Right atrium auricular region (tissue), 2 donors: ENCODE data around the gene MESP2. TPM values are rescaled to one million over a fixed set of nuclear protein-coding genes. Genes with fewer than 3 reads are reported as not detected.

ENCODE experiments used
- DNase-seq: peaks from one replicate; pipeline ENCODE4 v3.0.0-alpha.2; 2019; ENCODE audit warnings: low spot score
- H3K27ac ChIP-seq, 2 donors: fragments of 200-600 bp; sonication (generic); 1 replicate in 1 of 2; 2 replicates in 1 of 2; pipeline ENCODE4 v1.5.1; 2016 to 2019
- H3K27me3 ChIP-seq, 2 donors: fragments of 200-600 bp; sonication (generic); one replicate each; pipeline versions ENCODE4 v1.5.1 to v1.6.0; 2017 to 2019
- H3K36me3 ChIP-seq: fragments of 200-600 bp; sonication (generic); one replicate; pipeline ENCODE4 v1.5.1; 2016
- H3K4me1 ChIP-seq, 2 donors: fragments of 200-600 bp; sonication (generic); one replicate each; pipeline versions ENCODE4 v1.5.1 to v1.6.0; 2017 to 2019
- H3K4me3 ChIP-seq, 2 donors: fragments of 200-600 bp; sonication (generic); 1 replicate in 1 of 2; 2 replicates in 1 of 2; pipeline ENCODE4 v1.5.1; 2017 to 2019; ENCODE audit warnings: mild to moderate bottlenecking in 1 of 2, moderate library complexity in 1 of 2
- H3K9me3 ChIP-seq, 2 donors: fragments of 200-600 bp; sonication (generic); one replicate each; pipeline ENCODE4 v1.5.1; 2019
- CTCF ChIP-seq, 2 donors: fragments of 200-600 bp; sonication (generic); IDR thresholded peaks; one replicate each; pipeline ENCODE4 v1.5.1; 2019; ENCODE audit warnings: antibody characterized with exemption in 2 of 2
- total RNA-seq, 2 donors: library from RNA; depleted of rRNA; stranded (reverse); fragments of >200 nt; gene quantifications; one replicate each; pipeline ENCODE4 v1.1.0, GENCODE V29; 2016

MESP2 gene
- total RNA-seq, 2 donors from 2014 or later: not detected

GRCh38 chr15:89783111-89783860 lies 7.2 kb downstream of the MESP2 start:
- Histone ChIP-seq H3K27ac (no peak overlapping the region), H3K27me3 (no peaks in the 10 kb centered on the region), H3K4me3 (no peak overlapping the region), H3K36me3 (no peaks in the 10 kb centered on the region), H3K9me3 (peaks cover 0 to 10% of the 10 kb centered on the region in 2 donors), H3K4me1 (no peaks in the 10 kb centered on the region)
- DNase-seq: no peak
- TF ChIP-seq CTCF (IDR thresholded peaks at IDR 0.05): no peak

- no peak for DNase-seq
- TF ChIP-seq CTCF (IDR thresholded peaks at IDR 0.05): no peak
- Histone ChIP-seq H3K36me3 (no peaks in the 10 kb centered on the region), H3K27ac (no peak overlapping the region), H3K9me3 (peaks cover 0 to 10% of the 10 kb centered on the region in 2 donors), H3K4me1 (no peaks in the 10 kb centered on the region), H3K4me3 (no peak overlapping the region), H3K27me3 (no peaks in the 10 kb centered on the region)
Observed at GRCh38 chr15:89783861-89784685, 7.9 kb downstream of the MESP2 start.

GRCh38 chr15:89784686-89784960 lies 8.5 kb downstream of the MESP2 start:
- no peaks in the 10 kb centered on the region for H3K36me3 ChIP-seq
- TF ChIP-seq CTCF (IDR thresholded peaks at IDR 0.05): no peak
- peaks cover 0 to 10% of the 10 kb centered on the region in 2 donors for H3K9me3 ChIP-seq
- no peak overlapping the region for H3K27ac ChIP-seq
- no peaks in the 10 kb centered on the region for H3K27me3 ChIP-seq
- no peak for DNase-seq
- no peaks in the 10 kb centered on the region for H3K4me1 ChIP-seq
- no peak overlapping the region for H3K4me3 ChIP-seq

- no peak for DNase-seq
- Histone ChIP-seq H3K36me3 (no peaks in the 10 kb centered on the region), H3K27ac (no peak overlapping the region), H3K9me3 (peaks cover 0 to 10% of the 10 kb centered on the region in 2 donors), H3K4me3 (no peak overlapping the region), H3K27me3 (no peaks in the 10 kb centered on the region), H3K4me1 (no peaks in the 10 kb centered on the region)
- TF ChIP-seq CTCF (IDR thresholded peaks at IDR 0.05): no peak
Observed at GRCh38 chr15:89785064-89785773, 9.1 kb downstream of the MESP2 start.

- Histone ChIP-seq H3K27me3 (no peaks in the 10 kb centered on the region), H3K4me1 (no peaks in the 10 kb centered on the region), H3K36me3 (no peaks in the 10 kb centered on the region), H3K4me3 (no peak overlapping the region), H3K27ac (no peak overlapping the region), H3K9me3 (peaks cover 0 to 10% of the 10 kb centered on the region in 2 donors)
- DNase-seq: no peak
- no peak for TF ChIP-seq CTCF (IDR thresholded peaks at IDR 0.05)
Observed at GRCh38 chr15:89785774-89786140, 9.6 kb downstream of the MESP2 start.
